ENCODE results near the gene TEAD1.

The TEAD1 gene

DNA sequence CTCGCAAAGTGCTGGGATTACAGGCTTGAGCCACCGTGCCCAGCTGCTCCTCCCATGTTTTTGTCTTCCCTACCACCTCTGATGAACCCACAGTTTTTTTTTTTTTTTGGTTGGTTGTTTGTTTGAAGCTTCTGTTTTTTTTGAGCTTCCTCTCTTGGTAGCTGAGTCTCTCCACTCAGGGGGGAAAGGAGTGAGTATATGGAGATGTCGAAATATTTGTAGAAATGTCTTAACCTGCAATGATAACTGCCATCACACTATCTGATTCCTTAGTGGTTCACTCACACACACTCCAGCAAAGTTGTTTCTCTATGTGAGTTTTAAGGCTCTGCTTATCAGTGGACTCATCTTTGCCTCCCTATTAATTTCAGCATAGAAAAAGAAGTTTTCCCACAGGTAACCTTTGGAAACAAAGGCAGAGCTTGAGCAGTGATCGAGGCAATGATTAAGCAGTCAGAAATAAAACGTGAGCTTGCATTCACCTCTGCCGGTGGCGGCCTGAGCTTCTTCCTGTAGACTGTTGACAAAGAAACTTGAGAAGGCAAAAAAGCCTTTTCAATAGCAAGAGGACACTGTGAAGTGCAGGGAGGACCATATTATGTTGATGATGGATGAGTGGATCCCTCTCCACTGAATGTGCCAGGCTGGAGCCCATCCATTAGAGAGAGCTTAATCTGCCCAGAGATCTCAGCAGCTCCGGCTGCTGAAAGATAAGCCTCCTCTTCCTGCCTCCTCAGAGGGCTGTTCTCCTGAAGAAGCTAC lies 305.9 kb downstream of the TEAD1 start:
- no peak for DNase-seq (ENCODE audit: low read depth in 2 of 2)

DNA sequence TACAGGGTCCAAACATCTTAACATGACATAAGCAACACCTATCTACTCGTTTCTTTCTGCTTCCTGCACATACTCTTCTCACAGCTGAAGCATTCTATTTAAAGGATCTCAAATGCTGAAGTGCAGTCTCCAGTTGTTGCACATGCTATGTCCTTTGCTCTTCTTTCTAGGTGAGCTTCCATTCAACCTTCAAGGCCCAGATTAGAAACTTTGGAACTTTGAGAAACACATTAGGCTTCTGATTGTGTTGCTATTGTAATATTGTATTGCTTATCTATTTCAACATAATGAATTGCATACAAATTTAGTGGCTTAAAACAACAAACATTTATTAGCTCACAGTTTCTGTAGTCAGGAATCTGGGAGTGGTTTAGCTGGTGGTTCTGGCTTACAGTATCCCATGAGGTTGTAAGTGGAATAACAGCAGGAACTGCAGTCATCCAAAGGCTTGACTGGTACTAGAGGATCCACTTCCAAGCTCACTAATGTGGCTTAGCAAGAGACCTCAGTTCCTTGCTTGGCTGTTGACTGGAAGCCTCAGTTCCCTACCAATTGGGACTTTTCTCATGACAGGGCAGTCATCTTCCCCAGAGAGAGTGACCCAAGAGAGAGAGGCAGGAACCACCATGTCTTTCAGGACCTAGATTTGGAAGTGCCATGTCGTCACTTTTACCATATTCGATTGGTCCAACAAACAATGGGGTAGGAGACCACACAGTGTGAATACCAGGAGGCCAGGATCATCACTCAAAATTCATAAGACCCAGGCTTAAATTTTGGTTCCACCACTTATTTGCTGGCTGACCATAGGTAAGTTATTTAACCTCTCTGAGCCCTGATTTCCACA lies 307.7 kb downstream of the TEAD1 start:
- DNase-seq (ENCODE audit: low read depth in 2 of 2) = no peak

DNA sequence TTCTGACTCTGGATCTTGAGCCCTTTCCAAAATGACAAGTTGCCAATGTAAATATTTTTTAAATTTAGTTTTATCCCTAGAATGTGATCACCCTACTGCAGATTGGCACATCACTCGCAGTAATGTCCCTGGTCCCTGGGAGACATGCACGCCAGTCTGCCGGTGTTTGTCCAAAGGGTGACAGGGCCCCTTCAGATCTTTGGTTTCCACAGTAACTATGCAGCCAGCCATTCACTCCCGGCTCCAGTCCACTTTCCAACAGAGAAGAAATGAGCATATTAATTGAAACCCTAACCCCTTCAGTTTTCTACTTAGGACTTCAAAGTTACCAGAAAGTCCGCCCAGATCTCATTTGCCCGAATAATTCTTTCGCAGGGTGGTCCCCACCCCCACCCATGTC lies 309.1 kb downstream of the TEAD1 start:
- DNase-seq (ENCODE audit: low read depth in 2 of 2) = no peak

DNA sequence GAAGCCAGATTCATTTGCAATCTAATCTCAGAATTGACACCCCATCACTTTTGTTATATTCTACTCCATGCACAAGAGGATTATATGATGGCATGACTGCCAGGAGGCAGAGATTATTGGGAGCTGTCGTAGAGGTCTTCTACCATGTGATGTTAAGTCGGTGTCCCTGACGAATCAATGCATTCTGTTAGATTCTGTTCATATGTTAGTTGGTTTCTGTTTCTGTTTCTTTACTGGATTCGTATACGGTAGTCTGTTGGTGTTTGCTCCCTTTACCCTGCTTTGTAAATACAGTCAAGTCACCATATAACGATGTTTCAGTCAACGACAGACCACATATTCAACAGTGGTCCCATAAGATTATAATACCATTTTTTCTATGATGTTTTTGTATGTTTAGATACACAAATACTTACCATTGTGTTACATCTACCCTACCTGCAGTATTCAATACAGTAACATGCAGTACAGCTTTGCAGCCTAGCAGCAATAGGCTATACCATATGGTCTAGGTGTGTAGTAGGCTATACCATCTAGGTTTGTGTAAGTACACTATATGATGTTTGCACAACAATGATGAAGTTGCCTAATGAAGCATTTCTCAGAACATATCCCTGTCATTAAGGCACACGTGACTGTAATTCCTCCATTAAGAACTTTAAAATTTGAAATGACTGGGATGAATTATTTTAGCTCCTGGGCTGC lies 312.1 kb downstream of the TEAD1 start:
- no peak for DNase-seq (ENCODE audit: low read depth in 2 of 2)

DNA sequence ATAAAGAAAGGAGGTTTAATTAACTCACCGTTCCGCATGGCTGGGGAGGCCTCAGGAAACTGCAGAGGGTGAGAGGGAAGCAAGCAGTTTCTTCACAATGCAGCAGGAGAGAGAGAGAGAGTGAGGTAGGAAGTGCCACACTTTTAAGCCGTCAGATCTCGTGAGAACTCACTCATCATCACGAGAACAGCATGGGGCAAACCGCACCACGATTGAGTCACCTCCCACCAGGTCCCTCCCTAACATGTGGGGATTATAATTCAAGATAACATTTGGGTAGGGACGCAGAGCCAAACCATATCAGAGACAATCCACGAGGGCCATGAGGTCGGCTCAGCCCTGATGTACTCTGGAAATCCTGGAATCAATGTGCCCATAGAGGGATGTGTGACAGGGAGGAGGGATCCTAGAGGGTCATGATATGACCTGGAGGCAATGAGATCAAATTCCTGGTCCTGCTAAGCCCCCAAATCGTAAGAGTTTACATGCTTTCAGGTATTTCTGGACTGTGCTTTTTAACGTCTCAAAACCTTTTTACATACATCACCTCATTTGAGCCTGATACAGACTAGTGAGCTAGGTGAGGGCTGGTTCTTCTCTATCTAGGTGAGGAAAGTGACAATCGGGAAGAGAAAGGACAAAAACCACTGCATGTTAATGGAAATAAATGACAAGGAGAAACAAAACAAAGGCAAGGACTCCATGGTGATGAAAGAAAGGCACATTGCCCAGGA lies 315.4 kb downstream of the TEAD1 start:
- DNase-seq (ENCODE audit: low read depth in 2 of 2) = no peak

DNA sequence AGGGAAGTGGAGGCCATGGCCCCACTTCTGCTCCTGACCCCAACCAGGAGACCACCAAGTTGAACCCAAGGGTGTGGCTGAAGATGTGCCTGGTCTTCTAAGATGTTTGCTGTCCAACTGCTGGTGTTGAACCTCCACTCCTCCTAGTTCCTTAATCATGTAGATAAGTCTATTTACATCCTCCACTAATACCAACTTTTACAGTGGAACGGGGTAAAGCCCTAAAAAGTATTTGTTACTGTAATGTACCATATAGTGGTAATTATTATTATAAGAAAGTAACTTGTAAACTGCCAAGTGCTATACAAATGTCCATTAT lies 315.9 kb downstream of the TEAD1 start:
- no peak for DNase-seq (ENCODE audit: low read depth in 2 of 2)

DNA sequence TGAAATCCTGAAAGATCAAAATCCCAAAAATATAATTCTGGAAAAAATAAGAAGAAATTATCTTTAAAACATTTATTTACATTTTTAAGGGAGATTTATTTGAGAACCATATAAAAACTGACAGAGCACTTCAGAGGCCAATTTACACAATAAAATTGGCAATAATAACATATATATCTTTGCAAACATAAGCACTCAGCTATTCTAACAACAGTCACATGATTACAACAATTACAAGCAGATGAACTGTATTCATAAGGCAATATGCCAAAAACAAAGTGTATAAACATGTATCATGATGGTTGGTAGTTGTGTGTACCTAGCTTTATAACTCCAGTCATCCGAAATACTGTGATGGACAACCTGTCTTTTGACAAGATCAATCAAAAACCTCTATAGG lies 317.2 kb downstream of the TEAD1 start:
- DNase-seq (ENCODE audit: low read depth in 2 of 2) = no peak

DNA sequence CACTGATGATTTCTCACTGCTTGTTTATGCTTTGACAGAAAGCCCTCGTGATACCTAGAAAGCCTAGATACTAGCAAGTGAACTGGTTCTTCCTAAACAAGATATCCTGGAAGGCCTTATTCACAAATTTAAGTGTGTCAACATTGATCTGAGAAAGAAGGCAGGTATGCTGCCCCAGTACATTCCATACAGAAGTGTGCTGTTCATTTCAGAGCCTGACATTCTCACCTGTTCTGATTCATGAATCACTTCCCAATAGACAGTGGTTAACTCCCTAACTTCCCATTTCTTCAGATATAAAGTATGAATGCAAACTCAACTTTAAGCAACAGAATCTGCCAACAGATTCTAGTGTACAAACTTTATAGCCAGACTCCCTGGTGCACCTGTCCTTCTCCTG lies 319.4 kb downstream of the TEAD1 start:
- DNase-seq (ENCODE audit: low read depth in 2 of 2) = no peak

Measured in stimulated activated CD8-positive, alpha-beta memory T cell treated with anti-CD3 and anti-CD28 coated beads, Interleukin-7, amount 100 ng/mL, for 4 hours (primary cell).